KG1 (cell line): ENCODE results near the gene DLX2.

Experiments used
- DNase-seq: peaks from one replicate; lab custom pipeline; 2025; lab: John Stamatoyannopoulos, UW

Gene DLX2

GRCh38 chr2:172094294-172095145 is 8.2 kb downstream of the DLX2 start:
- no peak for DNase-seq

GRCh38 chr2:172093416-172094293 is 9.0 kb downstream of the DLX2 start:
- no peak for DNase-seq

GRCh38 chr2:172092716-172093415 is 9.8 kb downstream of the DLX2 start:
- DNase-seq, result no peak

- no peak for DNase-seq
These were observed 10.7 kb downstream of the DLX2 start for GRCh38 chr2:172091761-172092566.

- no peak for DNase-seq
These were observed 11.6 kb downstream of the DLX2 start for GRCh38 chr2:172091000-172091641.

- DNase-seq, result no peak
These were observed 12.4 kb downstream of the DLX2 start for GRCh38 chr2:172090044-172090961.

GRCh38 chr2:172089633-172090032 is 13.1 kb downstream of the DLX2 start:
- no peak for DNase-seq

- no peak for DNase-seq
These were observed 13.6 kb downstream of the DLX2 start for GRCh38 chr2:172089005-172089504.

GRCh38 chr2:172088245-172089004 is 14.3 kb downstream of the DLX2 start:
- no peak for DNase-seq

- no peak for DNase-seq
These were observed 14.9 kb downstream of the DLX2 start for GRCh38 chr2:172087780-172088244.

- DNase-seq, result no peak
These were observed 15.4 kb downstream of the DLX2 start for GRCh38 chr2:172087207-172087779.

- DNase-seq, result no peak
These were observed 16.2 kb downstream of the DLX2 start for GRCh38 chr2:172086241-172087206.

- DNase-seq, result no peak
These were observed 17.1 kb downstream of the DLX2 start, which contains the start of gene DLX1 for GRCh38 chr2:172085460-172086159. Gene DLX1 (plus strand): TSS chr2:172085507. CDS start chr2:172085678, 171 bp downstream.

GRCh38 chr2:172084645-172085459 is 17.8 kb downstream of the DLX2 start:
- DNase-seq, result peak; percentile 67

GRCh38 chr2:172084395-172084644 is 18.4 kb downstream of the DLX2 start:
- DNase-seq, result no peak
